NCI-H1092 (cell line): ENCODE measurements around the gene ECM2.

Experiments
- DNase-seq: peaks from one replicate; lab custom pipeline; 2025; lab: John Stamatoyannopoulos, UW

Gene ECM2

GRCh38 chr9:92500725-92501124 is 35.1 kb downstream of the ECM2 start:
- DNase-seq = no peak

GRCh38 chr9:92499701-92500100 is 36.1 kb downstream of the ECM2 start:
- no peak for DNase-seq

GRCh38 chr9:92496396-92497176 is 39.2 kb downstream of the ECM2 start:
- no peak for DNase-seq

GRCh38 chr9:92494856-92495255 is 40.9 kb downstream of the ECM2 start:
- DNase-seq = no peak

- no peak for DNase-seq
Observed at GRCh38 chr9:92493749-92494387, 41.9 kb downstream of the ECM2 start.

GRCh38 chr9:92492781-92493401 is 42.9 kb downstream of the ECM2 start:
- no peak for DNase-seq

- DNase-seq = no peak
Observed at GRCh38 chr9:92488681-92489550, 46.9 kb downstream of the ECM2 start.

GRCh38 chr9:92486371-92486770 is 49.4 kb downstream of the ECM2 start:
- DNase-seq = no peak

GRCh38 chr9:92484563-92484962 is 51.2 kb downstream of the ECM2 start:
- no peak for DNase-seq

GRCh38 chr9:92483627-92484545 is 51.9 kb downstream of the ECM2 start:
- DNase-seq = no peak

GRCh38 chr9:92482805-92483204 is 53.0 kb downstream of the ECM2 start:
- DNase-seq = no peak

GRCh38 chr9:92482329-92482728 is 53.5 kb downstream of the ECM2 start, which contains the start of gene ASPN:
Gene ASPN, minus strand, starts transcription at chr9:92482506.
- no peak for DNase-seq

- DNase-seq = no peak
Observed at GRCh38 chr9:92480986-92481633, 54.7 kb downstream of the ECM2 start.

GRCh38 chr9:92480291-92480771 is 55.5 kb downstream of the ECM2 start:
- DNase-seq = no peak

- DNase-seq = no peak
Observed at GRCh38 chr9:92479346-92479745, 56.4 kb downstream of the ECM2 start.

GRCh38 chr9:92478783-92479182 is 57.0 kb downstream of the ECM2 start:
- no peak for DNase-seq

GRCh38 chr9:92476962-92477361 is 58.8 kb downstream of the ECM2 start:
- DNase-seq = no peak

GRCh38 chr9:92474587-92474986 is 61.2 kb downstream of the ECM2 start:
- DNase-seq = no peak

GRCh38 chr9:92468206-92468605 is 67.6 kb downstream of the ECM2 start:
- no peak for DNase-seq

- DNase-seq = no peak
Observed at GRCh38 chr9:92467511-92467910, 68.3 kb downstream of the ECM2 start.
